HL-60 (cell line): ENCODE measurements around the gene RCAN1.

Experiments used
- DNase-seq, 2 experiments: peaks; one replicate each; pipeline ENCODE4 v3.0.0-alpha.2; 2010 to 2020; ENCODE audit warnings: low read depth in 1 of 2, low spot score in 1 of 2
- H3K27ac ChIP-seq: fragments of 250-450 bp; sonication (Bioruptor Pico); replicated peaks from 2 replicates; pipeline ENCODE4 v1.5.1; 2020; ENCODE audit warnings: mild to moderate bottlenecking, moderate library complexity
- H3K27me3 ChIP-seq: fragments of 250-450 bp; sonication (Bioruptor Pico); 2 replicates; pipeline ENCODE4 v1.5.1; 2021; ENCODE audit warnings: mild to moderate bottlenecking, moderate library complexity; ENCODE audit not compliant: insufficient read depth, poor library complexity, severe bottlenecking
- H3K4me3 ChIP-seq: replicated peaks from 2 replicates; pipeline ENCODE4 v1.5.1; 2011; ENCODE audit warnings: mild to moderate bottlenecking, control low read depth, low read length; ENCODE audit not compliant: insufficient read depth
- GABPA ChIP-seq: IDR thresholded peaks from 2 replicates; pipeline ENCODE4 v1.6.1; 2012; ENCODE audit warnings: low read depth
- POLR2AphosphoS5 ChIP-seq: IDR thresholded peaks from 2 replicates; pipeline ENCODE4 v1.6.1; 2012; ENCODE audit warnings: low read depth
- SPI1 ChIP-seq: IDR thresholded peaks from 2 replicates; pipeline ENCODE4 v1.6.1; 2012; ENCODE audit warnings: low read depth, mild to moderate bottlenecking, borderline replicate concordance
- TF ChIP-seq, protein P1 (sequence below): IDR thresholded peaks from one replicate; pipeline ENCODE4 v1.5.1; 2011; ENCODE audit warnings: low read length, control low read depth, inconsistent platforms; ENCODE audit not compliant: insufficient read depth
- TF ChIP-seq, protein P2 (sequence below): IDR thresholded peaks from 2 replicates; pipeline ENCODE4 v1.6.1; 2012; ENCODE audit warnings: low read depth; ENCODE audit not compliant: insufficient replicate concordance

RCAN1 gene

DNA sequence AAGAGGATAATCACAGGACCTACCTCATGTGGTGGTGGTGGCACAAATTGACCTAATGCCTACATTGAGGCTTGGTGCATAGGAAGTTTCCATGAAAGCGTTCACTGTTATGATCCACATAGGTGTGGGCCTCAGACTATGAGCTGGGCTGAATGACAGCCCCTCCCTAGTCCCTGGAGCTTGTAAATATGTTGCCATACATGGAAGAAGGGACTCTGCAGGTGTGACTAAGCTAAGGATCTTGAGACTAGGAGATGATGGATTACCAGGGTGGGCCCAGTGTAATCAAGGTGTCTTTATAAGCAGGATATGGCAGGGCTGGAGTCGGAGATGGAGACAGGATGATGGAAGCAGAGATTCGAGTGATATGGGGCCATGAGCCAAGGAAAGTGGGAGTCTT is 71.9 kb downstream of the RCAN1 start:
- Histone ChIP-seq H3K27me3 (no peaks in the 10 kb centered on the region), H3K27ac (no peak overlapping the region), H3K4me3 (no peak overlapping the region)
- DNase-seq, result no peak
- TF ChIP-seq GABPA (no peak), POLR2AphosphoS5 (no peak)
- TF ChIP-seq, protein P1, sequence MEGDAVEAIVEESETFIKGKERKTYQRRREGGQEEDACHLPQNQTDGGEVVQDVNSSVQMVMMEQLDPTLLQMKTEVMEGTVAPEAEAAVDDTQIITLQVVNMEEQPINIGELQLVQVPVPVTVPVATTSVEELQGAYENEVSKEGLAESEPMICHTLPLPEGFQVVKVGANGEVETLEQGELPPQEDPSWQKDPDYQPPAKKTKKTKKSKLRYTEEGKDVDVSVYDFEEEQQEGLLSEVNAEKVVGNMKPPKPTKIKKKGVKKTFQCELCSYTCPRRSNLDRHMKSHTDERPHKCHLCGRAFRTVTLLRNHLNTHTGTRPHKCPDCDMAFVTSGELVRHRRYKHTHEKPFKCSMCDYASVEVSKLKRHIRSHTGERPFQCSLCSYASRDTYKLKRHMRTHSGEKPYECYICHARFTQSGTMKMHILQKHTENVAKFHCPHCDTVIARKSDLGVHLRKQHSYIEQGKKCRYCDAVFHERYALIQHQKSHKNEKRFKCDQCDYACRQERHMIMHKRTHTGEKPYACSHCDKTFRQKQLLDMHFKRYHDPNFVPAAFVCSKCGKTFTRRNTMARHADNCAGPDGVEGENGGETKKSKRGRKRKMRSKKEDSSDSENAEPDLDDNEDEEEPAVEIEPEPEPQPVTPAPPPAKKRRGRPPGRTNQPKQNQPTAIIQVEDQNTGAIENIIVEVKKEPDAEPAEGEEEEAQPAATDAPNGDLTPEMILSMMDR, result no peak
- TF ChIP-seq, protein P2, sequence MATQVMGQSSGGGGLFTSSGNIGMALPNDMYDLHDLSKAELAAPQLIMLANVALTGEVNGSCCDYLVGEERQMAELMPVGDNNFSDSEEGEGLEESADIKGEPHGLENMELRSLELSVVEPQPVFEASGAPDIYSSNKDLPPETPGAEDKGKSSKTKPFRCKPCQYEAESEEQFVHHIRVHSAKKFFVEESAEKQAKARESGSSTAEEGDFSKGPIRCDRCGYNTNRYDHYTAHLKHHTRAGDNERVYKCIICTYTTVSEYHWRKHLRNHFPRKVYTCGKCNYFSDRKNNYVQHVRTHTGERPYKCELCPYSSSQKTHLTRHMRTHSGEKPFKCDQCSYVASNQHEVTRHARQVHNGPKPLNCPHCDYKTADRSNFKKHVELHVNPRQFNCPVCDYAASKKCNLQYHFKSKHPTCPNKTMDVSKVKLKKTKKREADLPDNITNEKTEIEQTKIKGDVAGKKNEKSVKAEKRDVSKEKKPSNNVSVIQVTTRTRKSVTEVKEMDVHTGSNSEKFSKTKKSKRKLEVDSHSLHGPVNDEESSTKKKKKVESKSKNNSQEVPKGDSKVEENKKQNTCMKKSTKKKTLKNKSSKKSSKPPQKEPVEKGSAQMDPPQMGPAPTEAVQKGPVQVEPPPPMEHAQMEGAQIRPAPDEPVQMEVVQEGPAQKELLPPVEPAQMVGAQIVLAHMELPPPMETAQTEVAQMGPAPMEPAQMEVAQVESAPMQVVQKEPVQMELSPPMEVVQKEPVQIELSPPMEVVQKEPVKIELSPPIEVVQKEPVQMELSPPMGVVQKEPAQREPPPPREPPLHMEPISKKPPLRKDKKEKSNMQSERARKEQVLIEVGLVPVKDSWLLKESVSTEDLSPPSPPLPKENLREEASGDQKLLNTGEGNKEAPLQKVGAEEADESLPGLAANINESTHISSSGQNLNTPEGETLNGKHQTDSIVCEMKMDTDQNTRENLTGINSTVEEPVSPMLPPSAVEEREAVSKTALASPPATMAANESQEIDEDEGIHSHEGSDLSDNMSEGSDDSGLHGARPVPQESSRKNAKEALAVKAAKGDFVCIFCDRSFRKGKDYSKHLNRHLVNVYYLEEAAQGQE, result no peak

DNA sequence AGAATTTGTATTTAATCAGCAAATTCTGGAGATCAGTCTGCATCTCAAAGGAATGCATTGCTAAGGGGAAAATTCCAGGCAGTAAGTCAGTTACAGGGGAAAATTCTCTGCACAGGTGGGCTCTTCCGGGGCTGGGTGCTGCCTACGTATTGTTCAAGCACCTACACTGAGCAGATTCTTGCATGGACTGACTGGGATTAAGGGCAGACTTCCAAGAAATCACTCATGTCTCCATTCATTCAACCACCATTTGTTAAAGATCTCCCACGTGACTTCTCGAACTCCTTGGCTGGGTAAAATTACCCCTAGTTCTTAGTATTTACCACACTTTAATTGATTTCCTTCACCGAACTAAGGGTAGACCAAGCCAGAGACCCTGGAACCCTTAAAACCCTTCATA is 74.7 kb downstream of the RCAN1 start:
- no peak overlapping the region for H3K4me3 ChIP-seq
- no peak overlapping the region for H3K27ac ChIP-seq
- no peak for DNase-seq
- TF ChIP-seq, protein P2, result no peak
- no peak for TF ChIP-seq SPI1
- no peak for TF ChIP-seq GABPA
- H3K27me3 ChIP-seq, result no peaks in the 10 kb centered on the region

DNA sequence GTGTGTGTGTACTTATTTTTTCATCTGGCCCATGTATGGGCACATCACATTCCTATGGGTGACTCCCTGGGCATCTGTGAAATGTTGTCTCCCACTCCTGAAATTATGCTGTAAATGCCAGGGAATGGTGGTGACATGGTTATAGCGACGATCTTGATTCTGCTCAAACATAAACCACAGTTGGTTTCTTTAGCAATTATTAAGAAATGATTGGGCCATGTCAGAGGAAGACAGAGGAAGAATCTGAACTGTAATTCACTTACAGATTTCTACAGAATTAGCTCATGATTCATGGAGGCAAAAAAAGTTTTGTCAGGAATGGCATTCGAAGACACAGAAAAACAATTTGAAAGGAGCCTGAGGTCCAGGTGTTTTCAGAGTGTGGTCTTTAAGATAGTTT is 77.1 kb downstream of the RCAN1 start:
- H3K27ac ChIP-seq, result no peak overlapping the region
- no peaks in the 10 kb centered on the region for H3K27me3 ChIP-seq
- TF ChIP-seq, protein P1, result no peak
- TF ChIP-seq POLR2AphosphoS5 (no peak), SPI1 (no peak), GABPA (no peak)
- TF ChIP-seq, protein P2, result no peak
- H3K4me3 ChIP-seq, result no peak overlapping the region
- DNase-seq, result no peak

DNA sequence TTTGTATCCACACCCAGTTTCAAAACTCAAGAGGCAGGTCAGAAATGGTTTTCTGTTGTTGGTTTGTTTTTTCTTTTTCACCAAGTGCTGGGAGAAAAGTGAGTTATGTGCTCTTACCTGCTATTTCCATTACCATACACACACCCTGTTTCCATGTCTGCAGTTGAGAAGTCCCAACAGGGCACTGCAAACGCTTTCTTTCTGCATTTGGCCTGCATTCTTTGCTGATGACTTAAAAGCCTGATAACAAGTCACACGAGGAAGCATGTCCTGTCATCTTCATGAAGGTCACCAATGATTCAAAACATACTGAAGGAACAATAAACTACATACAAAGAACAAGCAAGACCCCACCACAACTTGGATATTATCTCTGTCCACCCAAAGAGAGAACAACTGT is 78.1 kb downstream of the RCAN1 start:
- H3K4me3 ChIP-seq, result no peak overlapping the region
- no peak for DNase-seq
- TF ChIP-seq, protein P1, result no peak
- TF ChIP-seq POLR2AphosphoS5 (no peak), GABPA (no peak), SPI1 (no peak)
- TF ChIP-seq, protein P2, result no peak
- H3K27me3 ChIP-seq, result no peaks in the 10 kb centered on the region
- no peak overlapping the region for H3K27ac ChIP-seq
